ENCODE data around the gene ANXA1.

DNA sequence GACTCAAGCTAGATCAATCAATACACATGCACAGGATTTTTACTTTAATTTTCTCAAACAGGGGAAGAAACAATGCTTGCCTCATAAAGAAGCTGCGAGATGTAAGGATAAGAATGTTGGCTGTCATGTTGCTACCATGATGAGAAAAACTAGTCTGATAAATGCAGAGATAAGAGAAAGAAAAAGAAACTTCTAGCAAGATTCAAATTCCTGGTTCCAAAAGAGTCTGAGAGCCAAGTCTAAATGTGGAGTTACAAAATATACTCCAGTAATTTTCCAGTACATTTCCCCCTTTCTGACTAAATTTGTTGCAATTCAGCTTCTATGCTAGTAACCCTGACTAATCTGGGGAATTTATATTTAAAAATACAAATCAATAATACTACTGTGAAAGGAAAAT, 10.4 kb upstream of the ANXA1 start:
- TF ChIP-seq, protein P1, sequence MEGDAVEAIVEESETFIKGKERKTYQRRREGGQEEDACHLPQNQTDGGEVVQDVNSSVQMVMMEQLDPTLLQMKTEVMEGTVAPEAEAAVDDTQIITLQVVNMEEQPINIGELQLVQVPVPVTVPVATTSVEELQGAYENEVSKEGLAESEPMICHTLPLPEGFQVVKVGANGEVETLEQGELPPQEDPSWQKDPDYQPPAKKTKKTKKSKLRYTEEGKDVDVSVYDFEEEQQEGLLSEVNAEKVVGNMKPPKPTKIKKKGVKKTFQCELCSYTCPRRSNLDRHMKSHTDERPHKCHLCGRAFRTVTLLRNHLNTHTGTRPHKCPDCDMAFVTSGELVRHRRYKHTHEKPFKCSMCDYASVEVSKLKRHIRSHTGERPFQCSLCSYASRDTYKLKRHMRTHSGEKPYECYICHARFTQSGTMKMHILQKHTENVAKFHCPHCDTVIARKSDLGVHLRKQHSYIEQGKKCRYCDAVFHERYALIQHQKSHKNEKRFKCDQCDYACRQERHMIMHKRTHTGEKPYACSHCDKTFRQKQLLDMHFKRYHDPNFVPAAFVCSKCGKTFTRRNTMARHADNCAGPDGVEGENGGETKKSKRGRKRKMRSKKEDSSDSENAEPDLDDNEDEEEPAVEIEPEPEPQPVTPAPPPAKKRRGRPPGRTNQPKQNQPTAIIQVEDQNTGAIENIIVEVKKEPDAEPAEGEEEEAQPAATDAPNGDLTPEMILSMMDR (IDR thresholded peaks at IDR 0.05), result no peak
- no peak for TF ChIP-seq POLR2A (IDR thresholded peaks at IDR 0.05)

All from body of pancreas (tissue), 4 donors.